Ovary (tissue), 9 donors: ENCODE results near the gene RFX5. TPM values are rescaled to one million over a fixed set of nuclear protein-coding genes. Genes with fewer than 3 reads are reported as not detected.
"Not testable (repeated sequence)": the region's sequence is repeated elsewhere in the genome, so short reads cannot be mapped to it uniquely, and the experiment has no call there.

Source experiments
- DNase-seq, 5 donors: peaks; one replicate each; pipeline ENCODE4 v3.0.0-alpha.2; 2019 to 2020
- H3K27ac ChIP-seq, 2 donors: fragments of 200-600 bp; one replicate each; pipeline versions ENCODE4 v1.5.1 to v1.8.0; 2019 to 2022
- H3K27me3 ChIP-seq: fragments of 200-600 bp; one replicate; pipeline ENCODE4 v1.8.0; 2022
- H3K36me3 ChIP-seq: fragments of 200-600 bp; sonication (generic); one replicate; pipeline ENCODE4 v1.5.1; 2019
- H3K4me1 ChIP-seq: one replicate; pipeline ENCODE4 v1.8.1; 2013; ENCODE audit warnings: mild to moderate bottlenecking, moderate library complexity; ENCODE audit not compliant: insufficient read depth
- H3K4me3 ChIP-seq: fragments of 200-600 bp; sonication (generic); one replicate; pipeline ENCODE4 v1.5.1; 2017
- H3K9me3 ChIP-seq, 2 donors: fragments of 200-600 bp in 1 of 2; sonication (generic) in 1 of 2; one replicate each; pipeline versions ENCODE4 v1.5.1 to v1.8.1; 2013 to 2019; ENCODE audit warnings: mild to moderate bottlenecking in 1 of 2, moderate library complexity in 1 of 2
- EP300 ChIP-seq: sonication (generic); formaldehyde crosslinking; IDR thresholded peaks from one replicate; pipeline ENCODE4 v1.6.1; 2017; ENCODE audit warnings: antibody characterized with exemption
- POLR2A ChIP-seq: fragments of 450-650 bp; IDR thresholded peaks from one replicate; pipeline ENCODE4 v1.6.1; 2017; ENCODE audit warnings: antibody characterized with exemption, mild to moderate bottlenecking, moderate library complexity
- WGBS, 3 donors: extraction: QIAGEN DNeasy Blood & Tissue Kit in 1 of 3; methylation state at CpG; one replicate each; pipeline versions ENCODE4 v1.1.5 to v1.1.7; 2013 to 2017; 5-methylcytosine and 5-hydroxymethylcytosine counted together
- intact Hi-C, 4 donors: fragments of 100-400 bp; cut with DNase I; formaldehyde crosslinking; loops; one replicate each; pipeline versions ENCODE4 v1.11.0 to v1.15.1; 2022 to 2023
- polyA plus RNA-seq, 2 donors: library from polyadenylated mRNA; stranded (reverse); fragments of 200-250 nt in 1 of 2; fragments of 350-450 nt in 1 of 2; fragmentation: Illumina TruSeq in 1 of 2; extraction: RNeasy Lipid Tissue Mini Kit (QIAGEN cat#74804) in 1 of 2; gene quantifications; one replicate each; pipeline ENCODE4 v1.2.3, GENCODE V29; 2013 to 2014
- total RNA-seq, 7 donors: library from RNA; depleted of rRNA in 2 of 7; stranded (reverse); fragments of >200 nt in 2 of 7; fragmentation: NEBNext Ultra II Directional in 3 of 7; extraction: Animal tissue kit (Norgen Biotek cat#: 25700) in 3 of 7; gene quantifications; one replicate each; pipeline versions ENCODE4 v1.1.0 to v1.2.4, GENCODE V29; 2016 to 2023
- TF ChIP-seq, protein P1 (sequence below), 3 donors: fragments of 450-650 bp in 2 of 3; fragments of 200-600 bp in 1 of 3; IDR thresholded peaks; one replicate each; pipeline versions ENCODE4 v1.5.1 to v1.8.0; 2016 to 2022; ENCODE audit warnings: antibody characterized with exemption in 3 of 3, mild to moderate bottlenecking in 1 of 3
- donor health status: DM: no; HTN: no; CAD: no; lungs with moderate emphysema.
- donor health status: DM: no; HTN: no; CAD: no.
- donor health status: Bipolar disorder and iron deficiency.
- donor health status: DM: yes; HTN: yes; CAD: no.
- donor health status: DM: no; HTN: no; CAD: no.
- donor health status: DM: yes; HTN: yes; CAD: no.

RFX5 gene
- total and polyA plus RNA-seq, 9 donors, result 11.8 to 38.7 (median 22.6) TPM

DNA sequence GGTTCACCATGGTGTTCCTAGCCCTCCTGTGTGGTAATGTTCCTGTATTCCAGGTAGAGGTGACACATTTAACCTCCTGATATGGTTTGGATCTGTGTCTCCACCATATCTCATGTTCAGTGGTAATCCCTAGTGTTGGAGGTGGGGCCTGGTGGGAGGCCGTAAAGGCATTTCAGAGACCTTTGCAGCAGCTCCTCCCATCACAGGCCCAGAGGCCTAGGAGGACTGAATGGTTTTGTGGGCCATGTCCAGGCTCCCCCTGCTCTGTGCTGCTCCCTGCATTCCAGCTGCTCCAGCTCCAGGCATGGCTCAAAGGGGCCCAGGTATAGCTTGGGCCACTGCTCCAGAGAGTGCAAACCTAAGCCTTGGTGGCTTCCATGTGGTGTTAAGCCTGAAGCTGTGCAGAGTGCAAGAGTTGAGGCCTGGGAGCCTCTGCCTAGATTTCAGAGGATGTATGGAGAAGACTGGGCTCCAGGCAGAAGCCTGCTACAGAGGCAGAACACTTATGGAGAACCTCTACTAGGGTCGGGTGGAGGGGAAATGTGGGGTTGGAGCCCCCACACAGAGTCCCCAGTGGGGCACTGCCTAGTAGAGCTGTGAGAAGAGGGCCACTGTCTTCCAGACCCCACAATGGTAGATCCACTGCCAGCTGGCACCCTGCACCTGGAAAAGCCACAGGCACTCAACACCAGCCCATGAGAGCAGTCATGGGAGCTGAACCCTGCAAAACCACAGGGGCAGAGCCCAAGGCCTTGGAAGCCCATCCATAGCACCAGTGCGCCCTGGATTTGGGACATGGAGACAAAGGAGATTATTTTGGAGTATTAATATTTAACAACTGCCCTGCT lies 15.5 kb upstream of the RFX5 start:
- no peak for DNase-seq
- Histone ChIP-seq H3K36me3 (no peaks in the 10 kb centered on the region), H3K4me1 (peaks cover 3% of the 10 kb centered on the region), H3K27ac (no peak overlapping the region), H3K27me3 (no peaks in the 10 kb centered on the region), H3K9me3 (no peaks in the 10 kb centered on the region), H3K4me3 (no peak overlapping the region)
- intact Hi-C loops, result no loop called here
- 92 to 99% (median 96%) methylated on average over 3 of the region's 3 CpGs for WGBS, 3 donors
- TF ChIP-seq POLR2A (no peak), EP300 (no peak)
- TF ChIP-seq, protein P1, sequence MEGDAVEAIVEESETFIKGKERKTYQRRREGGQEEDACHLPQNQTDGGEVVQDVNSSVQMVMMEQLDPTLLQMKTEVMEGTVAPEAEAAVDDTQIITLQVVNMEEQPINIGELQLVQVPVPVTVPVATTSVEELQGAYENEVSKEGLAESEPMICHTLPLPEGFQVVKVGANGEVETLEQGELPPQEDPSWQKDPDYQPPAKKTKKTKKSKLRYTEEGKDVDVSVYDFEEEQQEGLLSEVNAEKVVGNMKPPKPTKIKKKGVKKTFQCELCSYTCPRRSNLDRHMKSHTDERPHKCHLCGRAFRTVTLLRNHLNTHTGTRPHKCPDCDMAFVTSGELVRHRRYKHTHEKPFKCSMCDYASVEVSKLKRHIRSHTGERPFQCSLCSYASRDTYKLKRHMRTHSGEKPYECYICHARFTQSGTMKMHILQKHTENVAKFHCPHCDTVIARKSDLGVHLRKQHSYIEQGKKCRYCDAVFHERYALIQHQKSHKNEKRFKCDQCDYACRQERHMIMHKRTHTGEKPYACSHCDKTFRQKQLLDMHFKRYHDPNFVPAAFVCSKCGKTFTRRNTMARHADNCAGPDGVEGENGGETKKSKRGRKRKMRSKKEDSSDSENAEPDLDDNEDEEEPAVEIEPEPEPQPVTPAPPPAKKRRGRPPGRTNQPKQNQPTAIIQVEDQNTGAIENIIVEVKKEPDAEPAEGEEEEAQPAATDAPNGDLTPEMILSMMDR (IDR thresholded peaks at IDR 0.05), result no peak

DNA sequence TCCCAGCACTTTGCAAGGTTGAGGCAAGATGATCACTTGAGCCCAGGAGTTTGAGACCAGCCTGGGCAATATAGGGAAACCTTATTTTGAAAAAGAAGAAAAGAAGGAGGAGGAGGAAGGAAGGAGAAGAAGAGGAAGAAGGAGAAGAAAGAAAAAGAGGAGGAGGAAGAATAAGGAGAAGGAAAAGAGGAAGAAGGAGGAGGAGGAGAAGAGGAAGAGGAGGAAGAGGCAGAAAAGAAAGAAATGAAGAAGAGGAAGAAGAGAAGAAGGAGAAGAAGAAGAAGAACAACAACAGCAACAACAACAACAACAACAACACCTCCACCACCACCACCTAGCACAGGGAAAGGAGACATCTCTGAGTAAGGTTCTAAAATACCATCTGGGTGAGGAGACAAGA lies 14.8 kb upstream of the RFX5 start:
- no peak for TF ChIP-seq POLR2A
- Histone ChIP-seq H3K27ac (no peak overlapping the region), H3K4me3 (no peak overlapping the region), H3K9me3 (no peaks in the 10 kb centered on the region), H3K36me3 (no peaks in the 10 kb centered on the region), H3K27me3 (no peaks in the 10 kb centered on the region), H3K4me1 (no peaks in the 10 kb centered on the region)
- DNase-seq, result no peak
- intact Hi-C loops, result no loop called here

DNA sequence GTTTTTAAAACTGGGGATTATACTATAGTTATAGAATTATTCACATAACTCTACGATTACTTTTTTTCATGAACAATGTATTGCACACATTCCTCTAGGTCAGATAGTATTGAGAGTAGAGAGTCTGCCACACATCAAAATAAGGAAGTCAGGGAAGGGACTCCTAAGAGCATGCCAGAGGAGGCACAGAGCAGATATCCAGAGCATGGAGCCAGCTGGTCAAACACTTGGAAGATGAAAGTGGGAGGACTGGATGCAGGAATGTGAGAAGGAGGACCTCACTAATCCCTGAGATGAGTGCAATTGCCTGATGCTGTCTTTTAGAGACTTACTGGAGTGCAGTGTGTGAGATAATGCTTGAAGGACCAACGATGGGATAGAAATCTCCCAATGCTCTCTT lies 9.6 kb upstream of the RFX5 start:
- 10 to 18% (median 14%) methylated on average over 2 of the region's 2 CpGs for WGBS, 3 donors
- H3K27me3 ChIP-seq, result no peaks in the 10 kb centered on the region

GRCh38 chr1:151352021-151352718 lies 5.1 kb upstream of the RFX5 start:
- DNase-seq, result no peak
- TF ChIP-seq EP300 (no peak), POLR2A (no peak)
- TF ChIP-seq, protein P1 (IDR thresholded peaks at IDR 0.05), result no peak
- no peak overlapping the region for H3K27ac ChIP-seq
- no peaks in the 10 kb centered on the region for H3K4me1 ChIP-seq
- intact Hi-C loops, result no loop called here
- 88 to 93% (median 89%) methylated on average over 6 of the region's 6 CpGs for WGBS, 3 donors
- H3K36me3 ChIP-seq, result no peaks in the 10 kb centered on the region
- H3K4me3 ChIP-seq, result no peak overlapping the region
- H3K27me3 ChIP-seq, result no peaks in the 10 kb centered on the region
- no peaks in the 10 kb centered on the region for H3K9me3 ChIP-seq

More for the DNA sequence above, 9.6 kb upstream of the RFX5 start:
- Histone ChIP-seq H3K4me3 (no peak overlapping the region), H3K27ac (no peak overlapping the region), H3K4me1 (no peaks in the 10 kb centered on the region), H3K9me3 (no peaks in the 10 kb centered on the region), H3K36me3 (no peaks in the 10 kb centered on the region)
- TF ChIP-seq POLR2A (no peak), EP300 (no peak)
- TF ChIP-seq, protein P1 (IDR thresholded peaks at IDR 0.05), result no peak
- intact Hi-C loops, result no loop called here
- DNase-seq, result no peak

DNA sequence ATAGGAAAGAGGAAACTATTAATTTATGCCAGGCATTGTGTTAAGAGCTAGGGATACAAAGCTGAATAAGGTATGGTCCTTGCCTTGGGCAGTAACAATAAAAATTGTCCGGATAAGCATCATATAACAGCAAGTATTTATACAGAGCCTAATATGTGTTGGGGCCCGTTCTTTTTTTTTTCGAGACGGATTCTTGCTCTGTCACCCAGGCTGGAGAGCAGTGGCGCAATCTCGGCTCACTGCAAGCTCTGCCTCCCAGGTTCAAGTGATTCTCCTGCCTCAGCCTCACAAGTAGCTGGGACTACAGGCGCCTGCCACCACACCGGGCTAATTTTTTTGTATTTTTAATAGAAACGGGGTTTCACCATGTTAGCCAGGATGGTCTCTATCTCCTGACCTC lies 3.3 kb upstream of the RFX5 start:
- intact Hi-C loops, H3K27me3 ChIP-seq, H3K4me3 ChIP-seq, H3K4me1 ChIP-seq, DNase-seq, H3K27ac ChIP-seq, H3K36me3 ChIP-seq, H3K9me3 ChIP-seq: not testable (repeated sequence)
- WGBS, 3 donors, result 95% methylated on average over 9 of the region's 9 CpGs
